ENCODE results near the gene MAU2.

- TF ChIP-seq, protein P1, sequence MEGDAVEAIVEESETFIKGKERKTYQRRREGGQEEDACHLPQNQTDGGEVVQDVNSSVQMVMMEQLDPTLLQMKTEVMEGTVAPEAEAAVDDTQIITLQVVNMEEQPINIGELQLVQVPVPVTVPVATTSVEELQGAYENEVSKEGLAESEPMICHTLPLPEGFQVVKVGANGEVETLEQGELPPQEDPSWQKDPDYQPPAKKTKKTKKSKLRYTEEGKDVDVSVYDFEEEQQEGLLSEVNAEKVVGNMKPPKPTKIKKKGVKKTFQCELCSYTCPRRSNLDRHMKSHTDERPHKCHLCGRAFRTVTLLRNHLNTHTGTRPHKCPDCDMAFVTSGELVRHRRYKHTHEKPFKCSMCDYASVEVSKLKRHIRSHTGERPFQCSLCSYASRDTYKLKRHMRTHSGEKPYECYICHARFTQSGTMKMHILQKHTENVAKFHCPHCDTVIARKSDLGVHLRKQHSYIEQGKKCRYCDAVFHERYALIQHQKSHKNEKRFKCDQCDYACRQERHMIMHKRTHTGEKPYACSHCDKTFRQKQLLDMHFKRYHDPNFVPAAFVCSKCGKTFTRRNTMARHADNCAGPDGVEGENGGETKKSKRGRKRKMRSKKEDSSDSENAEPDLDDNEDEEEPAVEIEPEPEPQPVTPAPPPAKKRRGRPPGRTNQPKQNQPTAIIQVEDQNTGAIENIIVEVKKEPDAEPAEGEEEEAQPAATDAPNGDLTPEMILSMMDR (IDR thresholded peaks at IDR 0.05), result no peak
- no peak for TF ChIP-seq POLR2A (IDR thresholded peaks at IDR 0.05)
- TF ChIP-seq POLR2AphosphoS5 (IDR thresholded peaks at IDR 0.05), result no peak
These were observed 48.6 kb upstream of the MAU2 start for GRCh38 chr19:19271828-19272599.

All from prostate gland (tissue), 2 donors.